ENCODE data around the gene TP53RK.

TP53RK gene

GRCh38 chr20:46689082-46689753 is at the start of gene TP53RK:
TSS of gene TP53RK (minus strand) at chr20:46689444. CDS start at chr20:46689414, 30 bp downstream.
- Histone ChIP-seq H3K27ac (peak within 1 kb of the TSS; percentile 67 to 99 (median 96)), H3K4me3 (peak within 1 kb of the TSS; percentile 76 to 93 (median 83))

- Histone ChIP-seq H3K4me3 (no peak overlapping the region), H3K27ac (no peak overlapping the region)
Measured at GRCh38 chr20:46735436-46735835, 46.2 kb upstream of the TP53RK start.

GRCh38 chr20:46731770-46732169 is 42.5 kb upstream of the TP53RK start:
- Histone ChIP-seq H3K27ac (no peak overlapping the region), H3K4me3 (no peak overlapping the region)

- Histone ChIP-seq H3K4me3 (no peak overlapping the region), H3K27ac (no peak overlapping the region)
Measured at GRCh38 chr20:46725186-46726165, 36.2 kb upstream of the TP53RK start.

GRCh38 chr20:46724343-46724959 is 35.2 kb upstream of the TP53RK start:
- Histone ChIP-seq H3K27ac (no peak overlapping the region), H3K4me3 (no peak overlapping the region)

- H3K4me3 ChIP-seq: no peak overlapping the region
- no peak overlapping the region for H3K27ac ChIP-seq
Measured at GRCh38 chr20:46723039-46723438, 33.8 kb upstream of the TP53RK start.

- no peak overlapping the region for H3K4me3 ChIP-seq
- H3K27ac ChIP-seq: no peak overlapping the region
Measured at GRCh38 chr20:46722450-46722849, 33.2 kb upstream of the TP53RK start.

GRCh38 chr20:46721476-46721875 is 32.2 kb upstream of the TP53RK start:
- no peak overlapping the region for H3K4me3 ChIP-seq
- H3K27ac ChIP-seq: no peak overlapping the region

GRCh38 chr20:46720776-46721425 is 31.7 kb upstream of the TP53RK start:
- Histone ChIP-seq H3K4me3 (no peak overlapping the region), H3K27ac (no peak overlapping the region)

- Histone ChIP-seq H3K4me3 (no peak overlapping the region), H3K27ac (no peak overlapping the region)
Measured at GRCh38 chr20:46720019-46720418, 30.8 kb upstream of the TP53RK start.

- H3K27ac ChIP-seq: no peak overlapping the region
Measured at GRCh38 chr20:46717818-46718541, 28.7 kb upstream of the TP53RK start.

GRCh38 chr20:46715292-46715756 is 26.1 kb upstream of the TP53RK start:
- Histone ChIP-seq H3K4me3 (no peak overlapping the region), H3K27ac (no peak overlapping the region)

More at GRCh38 chr20:46717818-46718541, 28.7 kb upstream of the TP53RK start:
- H3K4me3 ChIP-seq: no peak overlapping the region

- Histone ChIP-seq H3K4me3 (no peak overlapping the region), H3K27ac (no peak overlapping the region)
Measured at GRCh38 chr20:46713957-46714834, 25.0 kb upstream of the TP53RK start.

GRCh38 chr20:46712056-46712636 is 22.9 kb upstream of the TP53RK start:
- H3K4me3 ChIP-seq: no peak overlapping the region

GRCh38 chr20:46710153-46710913 is 21.1 kb upstream of the TP53RK start:
- Histone ChIP-seq H3K4me3 (peak overlapping the region; percentile 34 to 48 (median 42)), H3K27ac (peak overlapping the region in 20 of 21 experiments; percentile 33 to 89 (median 76))

More at GRCh38 chr20:46712056-46712636, 22.9 kb upstream of the TP53RK start:
- H3K27ac ChIP-seq: no peak overlapping the region

GRCh38 chr20:46709459-46710152 is 20.4 kb upstream of the TP53RK start, which contains the start of gene SLC2A10:
TSS of gene SLC2A10 (plus strand) at chr20:46709649. CDS start at chr20:46709737, 88 bp downstream.
- Histone ChIP-seq H3K4me3 (peak within 1 kb of the TSS; percentile 34 to 48 (median 42)), H3K27ac (peak within 1 kb of the TSS in 20 of 21 experiments; percentile 33 to 89 (median 76))
